WERI-Rb-1 (cell line): ENCODE measurements around the gene SRRM5.

ENCODE experiments used
- DNase-seq: peaks from one replicate; pipeline ENCODE4 v3.0.0-alpha.2; 2020
- H3K27ac ChIP-seq: fragments of 250-450 bp; sonication (Bioruptor Pico); 2 replicates; pipeline ENCODE4 v1.5.1; 2020; ENCODE audit warnings: mild to moderate bottlenecking, moderate library complexity
- H3K27me3 ChIP-seq: fragments of 250-450 bp; sonication (Bioruptor Pico); 2 replicates; pipeline ENCODE4 v1.5.1; 2021; ENCODE audit warnings: mild to moderate bottlenecking, low read depth, moderate library complexity; ENCODE audit not compliant: insufficient read depth, severe bottlenecking
- H3K36me3 ChIP-seq: fragments of 250-450 bp; sonication (Bioruptor Pico); 2 replicates; pipeline ENCODE4 v1.5.1; 2020; ENCODE audit warnings: mild to moderate bottlenecking, moderate library complexity
- H3K4me3 ChIP-seq: 2 replicates; pipeline ENCODE4 v1.5.1; 2011; ENCODE audit warnings: low read depth, mild to moderate bottlenecking, control low read depth, low read length
- H3K9me3 ChIP-seq: fragments of 250-450 bp; sonication (Bioruptor Pico); 2 replicates; pipeline ENCODE4 v1.5.1; 2021; ENCODE audit warnings: mild to moderate bottlenecking, moderate library complexity; ENCODE audit not compliant: severe bottlenecking
- TF ChIP-seq, protein P1 (sequence below): IDR thresholded peaks from 2 replicates; pipeline ENCODE4 v1.5.1; 2011; ENCODE audit warnings: low read depth, mild to moderate bottlenecking, control low read depth, inconsistent platforms, low read length

Gene SRRM5

DNA sequence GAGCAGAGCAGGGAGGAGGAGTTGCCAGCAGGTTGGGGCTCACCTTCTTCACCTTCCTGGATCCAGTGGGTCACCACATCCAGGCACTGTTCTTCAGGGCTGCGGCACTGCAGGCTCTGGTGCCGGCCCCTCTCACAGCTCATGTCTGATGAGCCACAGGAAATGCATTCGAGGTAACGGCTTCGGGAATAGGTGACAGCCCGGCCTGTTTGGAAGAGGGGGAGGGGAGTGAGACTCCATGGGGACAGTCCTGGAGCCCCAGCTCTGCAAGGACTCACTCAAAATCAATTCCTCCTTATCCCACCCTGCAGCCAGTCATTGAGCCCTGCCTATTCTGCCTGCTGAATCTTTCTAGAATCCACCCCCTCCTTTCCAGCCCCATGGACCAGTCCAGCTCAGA is 44.5 kb downstream of the SRRM5 start:
- H3K4me3 ChIP-seq = no peak overlapping the region
- no peaks in the 10 kb centered on the region for H3K27me3 ChIP-seq
- no peaks in the 10 kb centered on the region for H3K36me3 ChIP-seq
- no peaks in the 10 kb centered on the region for H3K9me3 ChIP-seq
- H3K27ac ChIP-seq = no peak overlapping the region
- TF ChIP-seq, protein P1, sequence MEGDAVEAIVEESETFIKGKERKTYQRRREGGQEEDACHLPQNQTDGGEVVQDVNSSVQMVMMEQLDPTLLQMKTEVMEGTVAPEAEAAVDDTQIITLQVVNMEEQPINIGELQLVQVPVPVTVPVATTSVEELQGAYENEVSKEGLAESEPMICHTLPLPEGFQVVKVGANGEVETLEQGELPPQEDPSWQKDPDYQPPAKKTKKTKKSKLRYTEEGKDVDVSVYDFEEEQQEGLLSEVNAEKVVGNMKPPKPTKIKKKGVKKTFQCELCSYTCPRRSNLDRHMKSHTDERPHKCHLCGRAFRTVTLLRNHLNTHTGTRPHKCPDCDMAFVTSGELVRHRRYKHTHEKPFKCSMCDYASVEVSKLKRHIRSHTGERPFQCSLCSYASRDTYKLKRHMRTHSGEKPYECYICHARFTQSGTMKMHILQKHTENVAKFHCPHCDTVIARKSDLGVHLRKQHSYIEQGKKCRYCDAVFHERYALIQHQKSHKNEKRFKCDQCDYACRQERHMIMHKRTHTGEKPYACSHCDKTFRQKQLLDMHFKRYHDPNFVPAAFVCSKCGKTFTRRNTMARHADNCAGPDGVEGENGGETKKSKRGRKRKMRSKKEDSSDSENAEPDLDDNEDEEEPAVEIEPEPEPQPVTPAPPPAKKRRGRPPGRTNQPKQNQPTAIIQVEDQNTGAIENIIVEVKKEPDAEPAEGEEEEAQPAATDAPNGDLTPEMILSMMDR = no peak
- no peak for DNase-seq

DNA sequence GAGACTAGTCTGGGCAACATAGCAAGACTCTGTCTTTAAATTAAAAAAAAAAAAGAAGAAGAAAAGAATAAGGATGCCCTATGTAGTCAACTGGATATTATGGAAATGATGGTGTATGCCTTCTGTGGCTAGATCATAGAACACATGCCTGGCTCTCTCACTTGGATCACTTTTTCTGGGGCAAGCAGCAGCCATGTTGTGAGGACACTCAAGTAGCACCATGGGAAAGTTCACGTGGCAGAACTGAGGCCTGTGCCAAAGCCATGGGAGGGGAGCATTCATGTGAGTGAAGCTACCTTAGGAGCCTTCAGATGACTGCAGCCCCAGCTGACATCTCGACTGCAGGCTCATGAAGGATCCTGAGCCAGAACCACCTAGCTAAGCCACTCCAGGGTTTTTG is 46.1 kb downstream of the SRRM5 start:
- TF ChIP-seq, protein P1 = no peak
- H3K36me3 ChIP-seq = no peaks in the 10 kb centered on the region

DNA sequence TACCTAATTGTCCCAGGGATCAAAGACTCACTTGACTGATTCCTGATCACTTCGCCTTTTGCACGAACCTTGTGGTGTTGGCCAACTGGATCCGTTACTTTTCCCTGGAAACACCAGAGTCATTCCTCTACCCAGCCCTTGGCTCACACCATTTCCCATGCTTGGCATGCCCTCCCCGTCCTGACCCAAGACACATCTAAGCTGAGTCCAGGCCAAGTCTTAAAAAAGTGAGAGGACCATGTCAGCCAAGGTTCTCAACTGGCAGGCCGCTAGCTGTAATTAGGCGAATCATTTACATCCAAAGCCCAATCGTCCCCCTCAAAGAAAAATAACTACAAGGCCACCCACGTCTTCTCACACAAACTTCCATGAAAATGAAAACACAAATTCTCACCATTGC is 46.6 kb downstream of the SRRM5 start:
- no peak for DNase-seq
- H3K27me3 ChIP-seq = no peaks in the 10 kb centered on the region
- no peaks in the 10 kb centered on the region for H3K9me3 ChIP-seq
- no peak overlapping the region for H3K27ac ChIP-seq
- no peak overlapping the region for H3K4me3 ChIP-seq
- H3K36me3 ChIP-seq = no peaks in the 10 kb centered on the region
- TF ChIP-seq, protein P1 = no peak

More for the DNA sequence above, 46.1 kb downstream of the SRRM5 start:
- Histone ChIP-seq H3K27me3 (no peaks in the 10 kb centered on the region), H3K4me3 (no peak overlapping the region), H3K9me3 (no peaks in the 10 kb centered on the region), H3K27ac (no peak overlapping the region)
- DNase-seq = no peak

DNA sequence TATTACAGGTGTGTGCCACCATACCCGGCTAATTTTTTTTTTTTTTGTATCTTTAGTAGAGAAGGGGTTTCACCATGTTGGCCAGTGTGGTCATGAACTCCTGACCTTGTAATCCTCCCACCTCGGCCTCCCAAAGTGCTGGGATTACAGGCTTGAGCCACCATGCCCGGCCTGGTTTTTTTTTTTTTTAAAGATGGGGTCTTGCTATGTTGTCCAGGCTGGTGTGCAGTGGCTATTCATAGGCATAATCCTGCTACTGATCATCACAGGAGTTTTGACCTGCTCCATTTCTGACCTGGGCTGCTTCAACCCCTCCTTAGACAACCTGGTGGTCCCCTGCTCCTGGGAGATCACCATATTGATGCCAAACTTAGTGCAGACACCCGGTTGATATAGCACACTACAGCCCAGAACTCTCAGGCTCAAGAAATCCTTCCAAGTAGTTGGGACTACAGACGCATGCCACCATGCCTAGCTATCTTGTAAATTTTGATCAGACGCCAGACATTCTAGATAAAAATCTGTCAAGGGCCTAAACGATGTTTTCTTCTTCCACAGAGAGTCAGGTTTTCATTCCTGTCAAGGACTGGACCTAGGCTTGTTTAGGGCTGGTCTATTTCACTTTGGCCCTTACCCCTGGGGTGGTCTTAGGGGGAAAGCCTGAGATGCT is 48.5 kb downstream of the SRRM5 start:
- Histone ChIP-seq H3K27me3 (no peaks in the 10 kb centered on the region), H3K36me3 (no peaks in the 10 kb centered on the region), H3K27ac (no peak overlapping the region), H3K4me3 (no peak overlapping the region), H3K9me3 (no peaks in the 10 kb centered on the region)
- TF ChIP-seq, protein P1 = no peak
- DNase-seq = no peak

DNA sequence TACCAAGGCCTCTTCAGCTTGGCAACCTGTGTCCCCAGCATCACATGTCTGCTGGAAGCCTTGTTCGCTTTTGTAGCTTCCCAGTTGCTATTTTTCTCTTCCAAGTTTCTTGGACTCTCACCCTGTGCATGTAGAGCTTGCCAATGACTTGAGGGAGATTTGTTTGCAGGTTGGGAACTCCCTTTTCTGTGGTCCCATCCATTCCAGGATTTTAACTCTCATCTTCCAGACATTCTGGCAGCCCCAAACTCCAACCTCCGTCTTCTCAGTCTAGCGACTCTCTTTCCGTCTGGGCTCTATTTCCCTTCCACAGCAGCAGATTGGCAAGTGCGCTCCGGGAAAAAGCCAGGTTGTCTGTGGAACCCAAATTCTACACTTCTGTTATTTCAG is 49.1 kb downstream of the SRRM5 start:
- TF ChIP-seq, protein P1 = no peak
- DNase-seq = no peak
- no peaks in the 10 kb centered on the region for H3K27me3 ChIP-seq
- no peaks in the 10 kb centered on the region for H3K36me3 ChIP-seq
- no peak overlapping the region for H3K4me3 ChIP-seq
- H3K27ac ChIP-seq = no peak overlapping the region
- H3K9me3 ChIP-seq = no peaks in the 10 kb centered on the region

DNA sequence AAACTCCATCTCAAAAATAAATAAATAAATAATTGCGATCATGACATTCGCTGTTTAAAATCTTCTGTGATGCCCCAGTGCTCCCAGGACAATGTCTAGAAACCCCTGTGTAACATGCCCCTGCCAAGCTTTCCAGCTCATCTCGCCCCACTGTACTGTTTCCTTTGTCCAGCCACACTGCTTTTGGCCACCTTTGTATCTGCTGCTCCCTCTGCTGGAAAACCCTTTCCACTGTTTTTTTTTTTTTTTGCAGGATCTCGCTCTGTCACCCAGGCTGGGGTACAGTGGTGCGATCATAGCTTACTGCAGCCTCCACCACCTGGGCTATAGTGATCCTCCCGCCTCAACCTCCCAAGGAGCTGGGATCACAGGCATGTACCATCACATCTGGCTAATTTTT is 50.6 kb downstream of the SRRM5 start:
- TF ChIP-seq, protein P1 = peak; percentile 49
- H3K27ac ChIP-seq = no peak overlapping the region
- peak; percentile 28 for DNase-seq
- no peaks in the 10 kb centered on the region for H3K9me3 ChIP-seq
- no peaks in the 10 kb centered on the region for H3K27me3 ChIP-seq
- H3K4me3 ChIP-seq = no peak overlapping the region
- H3K36me3 ChIP-seq = no peaks in the 10 kb centered on the region
